Measurements from ENCODE around the gene TMEM82. TPM values are rescaled to one million over a fixed set of nuclear protein-coding genes. Genes with fewer than 3 reads are reported as not detected.

TMEM82 gene
- polyA plus RNA-seq, 4 donors, result 2.8 to 6.1 (median 3.2) TPM

DNA sequence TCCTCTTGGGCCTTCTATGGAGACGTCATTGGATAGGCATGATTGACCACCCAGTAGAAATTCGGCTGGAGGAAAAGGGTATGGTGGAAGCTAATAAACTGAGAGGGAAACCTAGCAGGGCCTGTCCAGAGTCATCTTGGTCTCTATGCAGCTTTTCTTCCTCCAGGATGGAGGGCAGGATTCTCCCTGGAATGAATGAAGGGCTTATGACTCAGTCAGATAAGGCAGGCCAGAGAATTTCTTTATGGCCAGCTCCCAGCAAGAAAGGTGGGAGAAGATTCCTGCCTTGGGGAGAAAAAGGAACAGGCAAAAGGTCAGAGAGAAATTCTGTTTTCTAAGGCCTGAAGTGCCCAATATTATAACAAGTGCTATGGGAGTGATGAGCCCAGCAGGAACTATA, 33.4 kb downstream of the TMEM82 start:
- no peak for DNase-seq (ENCODE audit: low read depth in 4 of 4, low spot score in 3 of 4)

DNA sequence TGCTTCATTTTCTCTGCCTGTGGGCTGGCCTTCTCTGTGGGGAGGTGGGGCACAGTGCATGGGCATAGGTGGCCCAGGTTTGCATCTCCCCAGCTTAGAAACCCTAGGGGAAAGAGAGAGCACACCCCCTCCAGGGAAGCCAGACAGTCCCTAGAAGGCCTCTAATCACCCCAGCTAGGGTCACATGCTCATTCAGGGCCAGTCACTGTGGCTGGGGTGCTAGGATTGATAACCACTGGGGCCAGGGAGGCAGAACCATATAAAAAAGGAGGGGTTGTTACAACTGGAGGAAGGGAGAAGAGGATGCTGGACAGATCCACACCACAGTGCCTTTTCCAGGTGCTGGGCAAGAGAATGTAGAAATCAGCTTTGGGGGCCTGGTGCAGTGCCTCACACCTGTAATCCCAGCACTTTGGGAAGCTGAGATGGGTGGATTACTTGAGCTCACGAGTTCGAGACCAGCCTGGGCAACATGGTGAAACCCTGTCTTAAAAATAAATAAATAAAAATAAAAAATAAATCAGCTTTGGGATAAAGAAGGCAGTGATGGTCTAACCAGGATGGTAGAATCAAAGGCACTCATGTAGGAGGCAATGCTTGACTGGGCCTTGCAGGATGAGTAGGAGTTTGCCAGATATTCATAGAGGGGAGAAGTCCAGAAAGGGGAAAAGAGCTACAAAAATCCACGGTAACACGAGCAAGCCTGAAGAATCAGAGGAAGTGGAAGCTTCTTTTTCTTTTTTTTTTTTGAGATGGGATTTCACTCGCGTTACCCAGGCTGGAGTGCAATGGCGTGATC, 35.8 kb downstream of the TMEM82 start:
- DNase-seq (ENCODE audit: low read depth in 4 of 4, low spot score in 3 of 4), result no peak

- DNase-seq (ENCODE audit: low read depth in 4 of 4, low spot score in 3 of 4), result no peak
Observed at GRCh38 chr1:15785683-15786082, 43.4 kb downstream of the TMEM82 start.

DNA sequence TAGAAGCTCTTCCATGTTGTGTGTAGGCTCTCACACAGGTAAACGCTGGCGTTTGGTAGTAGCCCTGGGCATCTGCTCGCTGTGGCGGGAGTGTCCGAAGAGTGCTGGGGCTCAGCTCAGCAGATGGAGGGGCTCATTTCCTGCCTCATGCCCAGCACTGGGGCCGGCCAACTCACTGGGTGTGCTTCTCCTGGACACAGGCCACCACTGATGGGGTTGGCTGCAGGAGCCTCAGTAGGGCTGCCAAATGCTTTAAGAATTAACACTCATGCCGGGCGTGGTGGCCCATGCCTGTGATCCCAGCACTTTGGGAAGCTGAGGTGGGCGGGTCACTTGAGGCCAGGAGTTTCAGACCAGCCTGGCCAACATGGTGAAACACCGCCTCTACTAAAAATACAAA, 44.3 kb downstream of the TMEM82 start:
- DNase-seq (ENCODE audit: low read depth in 4 of 4, low spot score in 3 of 4), result no peak

DNA sequence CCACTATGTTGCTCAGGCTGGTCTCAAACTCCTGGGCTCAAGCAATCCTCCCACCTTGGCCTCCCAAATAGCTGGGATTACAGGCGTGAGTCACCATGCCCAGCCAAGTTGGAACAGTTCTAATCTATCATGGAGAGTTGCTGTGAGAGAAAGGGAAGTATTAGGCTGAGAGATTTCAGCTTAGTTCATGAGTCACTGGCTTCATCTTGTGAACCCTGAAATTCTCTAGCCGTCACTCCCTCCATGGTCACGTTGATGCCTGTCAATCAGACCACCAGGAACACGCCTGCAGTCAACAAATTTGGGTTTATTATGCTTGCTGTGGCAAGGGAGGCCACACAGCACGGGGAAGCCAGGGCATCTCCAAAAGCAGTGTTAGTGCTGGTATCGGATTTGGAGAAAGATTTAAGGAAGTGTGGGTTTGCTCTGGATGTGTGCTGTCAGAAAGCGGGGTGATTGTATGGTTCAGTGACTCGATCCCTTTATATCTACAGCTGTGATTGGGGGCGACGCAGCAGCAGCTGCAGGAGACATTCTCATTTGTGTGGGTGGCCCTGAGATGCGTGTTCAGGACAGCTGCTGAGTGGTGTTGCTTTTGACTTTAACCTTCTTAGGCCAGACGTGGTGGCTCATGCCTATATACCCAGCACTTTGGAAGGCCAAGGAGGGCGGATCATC, 46.5 kb downstream of the TMEM82 start:
- no peak for DNase-seq (ENCODE audit: low read depth in 4 of 4, low spot score in 3 of 4)

GRCh38 chr1:15796086-15796462, 53.8 kb downstream of the TMEM82 start:
- DNase-seq (ENCODE audit: low read depth in 4 of 4, low spot score in 3 of 4), result no peak

Other genes with a start within 250 kb of the TMEM82 start
- gene CASP9, start 218.3 kb upstream of the TMEM82 start, polyA plus RNA-seq (ENCODE audit: insufficient read length in 4 of 4), result 10 to 100 TPM; 27.6 to 35.7 (median 29.3) TPM
- 10 to 100 TPM; 27.6 to 33.4 (median 30.7) TPM for gene DNAJC16, start 215.7 kb upstream of the TMEM82 start, polyA plus RNA-seq (ENCODE audit: insufficient read length in 4 of 4)
- gene AGMAT, start 157.4 kb upstream of the TMEM82 start, polyA plus RNA-seq (ENCODE audit: insufficient read length in 4 of 4), result 10 to 100 TPM; 24.8 to 39.3 (median 31.3) TPM
- 10 to 100 TPM; 18.4 to 22.2 (median 19.4) TPM for gene DDI2, start 125.0 kb upstream of the TMEM82 start, polyA plus RNA-seq (ENCODE audit: insufficient read length in 4 of 4)
- 10 to 100 TPM; 41.0 to 48.9 (median 45.5) TPM for gene PLEKHM2, start 58.2 kb upstream of the TMEM82 start, polyA plus RNA-seq (ENCODE audit: insufficient read length in 4 of 4)
- 1 to 10 TPM; 2.2 to 3.1 (median 2.6) TPM for gene SLC25A34, start 6.2 kb upstream of the TMEM82 start, polyA plus RNA-seq (ENCODE audit: insufficient read length in 4 of 4)
- gene FBLIM1, start 16.3 kb downstream of the TMEM82 start, polyA plus RNA-seq (ENCODE audit: insufficient read length in 4 of 4), result 10 to 100 TPM; 52.0 to 60.6 (median 56.7) TPM
- 1 to 10 TPM in 3 of 4 donors, under 1 TPM in 1; 0.90 to 1.9 (median 1.5) TPM for gene UQCRHL, start 65.2 kb downstream of the TMEM82 start, polyA plus RNA-seq (ENCODE audit: insufficient read length in 4 of 4)
- gene SPEN, start 105.2 kb downstream of the TMEM82 start, polyA plus RNA-seq (ENCODE audit: insufficient read length in 4 of 4), result 10 to 100 TPM; 50.0 to 60.6 (median 57.7) TPM
- gene ZBTB17, start 233.6 kb downstream of the TMEM82 start, polyA plus RNA-seq (ENCODE audit: insufficient read length in 4 of 4), result 10 to 100 TPM; 27.7 to 32.2 (median 28.7) TPM

Data from right renal pelvis (tissue), 4 donors.